ENCODE data around the gene ARF4. TPM values are rescaled to one million over a fixed set of nuclear protein-coding genes. Genes with fewer than 3 reads are reported as not detected.

ARF4 gene
- total RNA-seq, 1 donor from 2014 or later = 69.6 TPM

- intact Hi-C loops (cut with micrococcal nuclease) = no loop called here
These were observed 14.5 kb downstream of the ARF4 start for GRCh38 chr3:57582474-57583168.

GRCh38 chr3:57577801-57578200 is 19.3 kb downstream of the ARF4 start:
- intact Hi-C loops (cut with micrococcal nuclease) = no loop called here

- intact Hi-C loops (cut with micrococcal nuclease) = no loop called here
These were observed 21.0 kb downstream of the ARF4 start for GRCh38 chr3:57575966-57576626.

- intact Hi-C loops (cut with micrococcal nuclease) = no loop called here
These were observed 25.0 kb downstream of the ARF4 start for GRCh38 chr3:57572096-57572495.

GRCh38 chr3:57570878-57571277 is 26.3 kb downstream of the ARF4 start:
- intact Hi-C loops (cut with micrococcal nuclease) = no loop called here

GRCh38 chr3:57569859-57570450 is 27.2 kb downstream of the ARF4 start:
- intact Hi-C loops (cut with micrococcal nuclease) = no loop called here

GRCh38 chr3:57559526-57559925 is 37.6 kb downstream of the ARF4 start:
- intact Hi-C loops (cut with micrococcal nuclease) = loop anchor here (5.0 kb wide), 2 partner anchors 332 to 642 kb away; partner anchors contain the start of gene APPL1

- intact Hi-C loops (cut with micrococcal nuclease) = loop anchor here (5.0 kb wide), 2 partner anchors 330 to 640 kb away; partner anchors contain the start of gene APPL1
These were observed 40.0 kb downstream of the ARF4 start for GRCh38 chr3:57557085-57557537.

GRCh38 chr3:57556459-57557084 is 40.6 kb downstream of the ARF4 start:
- intact Hi-C loops (cut with micrococcal nuclease) = loop anchor here (1.0 to 5.0 kb wide), 5 partner anchors 41 to 639 kb away; partner anchors contain the start of genes APPL1, ARF4 and SLMAP

GRCh38 chr3:57555738-57556458 is 41.2 kb downstream of the ARF4 start, which contains the start of gene PDE12:
Gene PDE12, plus strand, starts transcription at chr3:57556274. Its CDS starts 106 bp downstream, at chr3:57556380.
- intact Hi-C loops (cut with micrococcal nuclease) = loop anchor here (1.0 to 5.0 kb wide), 5 partner anchors 41 to 639 kb away; partner anchors contain the start of genes APPL1, ARF4 and SLMAP

- intact Hi-C loops (cut with micrococcal nuclease) = loop anchor here (5.0 kb wide), 2 partner anchors 328 to 638 kb away; partner anchors contain the start of gene APPL1
These were observed 41.8 kb downstream of the ARF4 start for GRCh38 chr3:57555306-57555705.

- intact Hi-C loops (cut with micrococcal nuclease) = no loop called here
These were observed 50.5 kb downstream of the ARF4 start for GRCh38 chr3:57546616-57547015.

- intact Hi-C loops (cut with micrococcal nuclease) = no loop called here
These were observed 51.4 kb downstream of the ARF4 start for GRCh38 chr3:57545636-57546268.

GRCh38 chr3:57544181-57545125 is 52.7 kb downstream of the ARF4 start, which contains the start of gene DNAH12:
Gene DNAH12, minus strand, starts transcription at chr3:57544344. Its CDS starts 1,474 bp downstream, at chr3:57542870.
- intact Hi-C loops (cut with micrococcal nuclease) = no loop called here

GRCh38 chr3:57538465-57538864 is 58.7 kb downstream of the ARF4 start:
- intact Hi-C loops (cut with micrococcal nuclease) = no loop called here

- intact Hi-C loops (cut with micrococcal nuclease) = no loop called here
These were observed 67.0 kb downstream of the ARF4 start for GRCh38 chr3:57530071-57530608.
